GM12878 (cell line): ENCODE results near the gene TAF10. TPM values are rescaled to one million over a fixed set of nuclear protein-coding genes. Genes with fewer than 3 reads are reported as not detected.

Experiments
- ATAC-seq: fragments of 200-7000 bp; cut with Tn5 transposase; 3 replicates; pipeline ENCODE4 v1.9.1; 2020; ENCODE audit warnings: mild to moderate bottlenecking, moderate library complexity
- BruUV-seq: library from RNA; stranded (reverse); fragments of 400-500 nt; replicated peaks from 2 replicates; lab custom pipeline; 2021; lab: Mats Ljungman, UMichigan
- CTCF ChIA-PET: fragments of 300-600 bp; sonication (Branson Sonifier 250); formaldehyde crosslinking; extraction: SDS; loops from one replicate; lab custom pipeline; 2021; ENCODE audit warnings: inconsistent platforms; lab: Yijun Ruan, JAX
- POLR2A ChIA-PET: fragments of 350-600 bp; formaldehyde crosslinking; extraction: SDS; loops from one replicate; lab custom pipeline; 2021; ENCODE audit warnings: inconsistent platforms; lab: Charles Lee
- RAD21 ChIA-PET: fragments of 300-600 bp; sonication (Branson Sonifier 250); formaldehyde crosslinking; loops from one replicate; lab custom pipeline; 2023; ENCODE audit warnings: antibody characterized with exemption; ENCODE audit not compliant: unreplicated experiment; lab: Charles Lee
- SMC1A ChIA-PET: fragments of 300-600 bp; sonication (Branson Sonifier 250); formaldehyde crosslinking; loops from one replicate; lab custom pipeline; 2023; ENCODE audit not compliant: unreplicated experiment, uncharacterized antibody; lab: Charles Lee
- DNase-seq: peaks from one replicate; pipeline ENCODE4 v3.0.0-alpha.2; 2011; ENCODE audit warnings: low read depth, low spot score
- FAIRE-seq: peaks from 3 replicates; lab custom pipeline; 2011; peaks lifted over from hg19 to GRCh38; lab: Jason Lieb, UNC
- H2AFZ ChIP-seq: 2 replicates; pipeline ENCODE4 v1.6.0; 2011; ENCODE audit warnings: low read depth, low read length, control low read depth; ENCODE audit not compliant: control insufficient read depth
- H3K27ac ChIP-seq: 2 replicates; pipeline ENCODE4 v1.5.1; 2011; ENCODE audit warnings: control low read depth; ENCODE audit not compliant: control insufficient read depth, insufficient read depth
- H3K27me3 ChIP-seq, 2 experiments: replicated peaks in 1 of 2; 2 replicates each; pipeline versions ENCODE4 v1.6.0 to v1.6.1; 2011; ENCODE audit warnings: low read length in 1 of 2; ENCODE audit not compliant: control insufficient read depth in 2 of 2, insufficient read depth in 2 of 2
- H3K36me3 ChIP-seq, 2 experiments: 2 replicates each; pipeline ENCODE4 v1.5.1; 2011; ENCODE audit warnings: low read length in 1 of 2; ENCODE audit not compliant: control insufficient read depth in 2 of 2, insufficient read depth in 2 of 2
- H3K4me1 ChIP-seq: 2 replicates; pipeline ENCODE4 v1.6.1; 2011; ENCODE audit warnings: mild to moderate bottlenecking, low read length, moderate library complexity, mixed read lengths; ENCODE audit not compliant: control insufficient read depth, insufficient read depth
- H3K4me2 ChIP-seq: 2 replicates; pipeline ENCODE4 v1.6.0; 2011; ENCODE audit warnings: control low read depth; ENCODE audit not compliant: control insufficient read depth, insufficient read depth
- H3K4me3 ChIP-seq: fragments of 200-600 bp; sonication (generic); 2 replicates; pipeline ENCODE4 v1.5.1; 2016
- H3K79me2 ChIP-seq: 2 replicates; pipeline ENCODE4 v1.6.0; 2011; ENCODE audit warnings: low read length; ENCODE audit not compliant: control insufficient read depth, insufficient read depth
- H3K9ac ChIP-seq: 2 replicates; pipeline ENCODE4 v1.8.0; 2011; ENCODE audit warnings: low read length, control low read depth, mixed read lengths; ENCODE audit not compliant: control insufficient read depth, insufficient read depth
- H3K9me3 ChIP-seq: replicated peaks from 3 replicates; pipeline ENCODE4 v1.5.1; 2011; ENCODE audit warnings: mild to moderate bottlenecking, low read length; ENCODE audit not compliant: control insufficient read depth, insufficient read depth
- H4K20me1 ChIP-seq: 2 replicates; pipeline ENCODE4 v1.6.0; 2011; ENCODE audit not compliant: control insufficient read depth, insufficient read depth
- CBX5 ChIP-seq: sonication (generic); IDR thresholded peaks from 2 replicates; pipeline ENCODE4 v1.6.1; 2016; ENCODE audit warnings: low read depth, moderate library complexity, mild to moderate bottlenecking, inconsistent platforms
- EZH2 ChIP-seq: IDR thresholded peaks from 2 replicates; pipeline ENCODE4 v1.6.1; 2012; ENCODE audit warnings: low read depth, mild to moderate bottlenecking, control low read depth, inconsistent platforms, low read length, borderline replicate concordance; ENCODE audit not compliant: control insufficient read depth
- HCFC1 ChIP-seq: fragments of 150-350 bp; IDR thresholded peaks from 2 replicates; pipeline ENCODE4 v1.6.1; 2014; ENCODE audit warnings: low read length
- HDAC2 ChIP-seq: fragments of 200-600 bp; sonication (generic); IDR thresholded peaks from 2 replicates; pipeline ENCODE4 v1.6.1; 2017
- LARP7 ChIP-seq: fragments of 450-650 bp; IDR thresholded peaks from 2 replicates; pipeline ENCODE4 v1.6.1; 2017; ENCODE audit warnings: mild to moderate bottlenecking
- NFYA ChIP-seq: IDR thresholded peaks from 2 replicates; pipeline ENCODE4 v1.6.1; 2011; ENCODE audit warnings: low read depth, mild to moderate bottlenecking, low read length, improper control_type of control experiment, borderline replicate concordance
- PAX5 ChIP-seq: IDR thresholded peaks from 2 replicates; pipeline ENCODE4 v1.6.1; 2011; ENCODE audit warnings: low read depth, low read length, borderline replicate concordance
- RUNX3 ChIP-seq: IDR thresholded peaks from 2 replicates; pipeline ENCODE4 v1.6.1; 2012; ENCODE audit warnings: low read length, inconsistent platforms
- SMAD5 ChIP-seq: IDR thresholded peaks from 2 replicates; pipeline ENCODE4 v1.6.1; 2016; ENCODE audit warnings: antibody characterized with exemption, low read depth
- SMC3 ChIP-seq: IDR thresholded peaks from 2 replicates; pipeline ENCODE4 v1.6.1; 2011; ENCODE audit warnings: low read length, improper control_type of control experiment, borderline replicate concordance
- SUZ12 ChIP-seq: fragments of 200-600 bp; sonication (generic); IDR thresholded peaks from one replicate; pipeline ENCODE4 v1.6.1; 2018; ENCODE audit warnings: antibody characterized with exemption, mild to moderate bottlenecking; ENCODE audit not compliant: unreplicated experiment
- WGBS: methylation state at CpG from one replicate; pipeline ENCODE4 v1.1.6; 2016; ENCODE audit warnings: low lambda C conversion rate; ENCODE audit not compliant: insufficient replicate concordance, insufficient coverage; ENCODE audit errors: missing lambda C conversion rate; 5-methylcytosine and 5-hydroxymethylcytosine counted together
- in situ Hi-C: fragments of 300-500 bp; cut with MboI; formaldehyde crosslinking; loops from 9 replicates; pipeline ENCODE4 v1.14.3; 2018; ENCODE audit warnings: mixed read lengths
- intact Hi-C: fragments of 100-400 bp; cut with micrococcal nuclease; formaldehyde crosslinking; loops from one replicate; pipeline ENCODE4 v1.14.2; 2022; ENCODE audit not compliant: unreplicated experiment
- polyA plus RNA-seq, 11 experiments: library from polyadenylated mRNA; depleted of rRNA in 4 of 11; unstranded in 6 of 11; stranded (reverse) in 5 of 11; fragments of >200 nt; fragmentation: Nextera tagmentation in 4 of 11; fragmentation: Illumina TruSeq in 1 of 11; extraction: Ambion mirVana in 4 of 11; extraction: Trizol in 1 of 11; gene quantifications; 1 replicate in 1 of 11; 2 replicates in 10 of 11; pipeline versions ENCODE4 v1.2.1 to v1.2.3, GENCODE V29; 2011 to 2016; ENCODE audit warnings: inconsistent platforms in 2 of 11, missing spikeins in 2 of 11, low read depth in 1 of 11
- total RNA-seq, 4 experiments: library from RNA; depleted of rRNA in 3 of 4; stranded (reverse); fragments of >200 nt in 3 of 4; fragmentation: Illumina TruSeq in 1 of 4; extraction: Trizol in 1 of 4; gene quantifications; 2 replicates each; pipeline versions ENCODE4 v1.2.1 to v1.2.3, GENCODE V29; 2013 to 2021
- TF ChIP-seq, protein P1 (sequence below): fragments of 450-650 bp; IDR thresholded peaks from 2 replicates; pipeline ENCODE4 v1.6.1; 2017; ENCODE audit warnings: low read depth, mild to moderate bottlenecking, moderate library complexity
- TF ChIP-seq, protein P2 (sequence below): fragments of 150-350 bp; IDR thresholded peaks from 2 replicates; pipeline ENCODE4 v1.6.1; 2014; ENCODE audit warnings: mild to moderate bottlenecking, low read depth, low read length
- TF ChIP-seq, protein P3 (sequence below): fragments of 450-650 bp; IDR thresholded peaks from 2 replicates; pipeline ENCODE4 v1.6.1; 2017; ENCODE audit warnings: antibody characterized with exemption, mild to moderate bottlenecking, moderate library complexity

The TAF10 gene
- total and polyA plus RNA-seq, 10 of the 15 experiments (the other 5 are each of a cell fraction or from before 2014, with no cell fraction given) = 26.7 to 251 (median 149) TPM

DNA sequence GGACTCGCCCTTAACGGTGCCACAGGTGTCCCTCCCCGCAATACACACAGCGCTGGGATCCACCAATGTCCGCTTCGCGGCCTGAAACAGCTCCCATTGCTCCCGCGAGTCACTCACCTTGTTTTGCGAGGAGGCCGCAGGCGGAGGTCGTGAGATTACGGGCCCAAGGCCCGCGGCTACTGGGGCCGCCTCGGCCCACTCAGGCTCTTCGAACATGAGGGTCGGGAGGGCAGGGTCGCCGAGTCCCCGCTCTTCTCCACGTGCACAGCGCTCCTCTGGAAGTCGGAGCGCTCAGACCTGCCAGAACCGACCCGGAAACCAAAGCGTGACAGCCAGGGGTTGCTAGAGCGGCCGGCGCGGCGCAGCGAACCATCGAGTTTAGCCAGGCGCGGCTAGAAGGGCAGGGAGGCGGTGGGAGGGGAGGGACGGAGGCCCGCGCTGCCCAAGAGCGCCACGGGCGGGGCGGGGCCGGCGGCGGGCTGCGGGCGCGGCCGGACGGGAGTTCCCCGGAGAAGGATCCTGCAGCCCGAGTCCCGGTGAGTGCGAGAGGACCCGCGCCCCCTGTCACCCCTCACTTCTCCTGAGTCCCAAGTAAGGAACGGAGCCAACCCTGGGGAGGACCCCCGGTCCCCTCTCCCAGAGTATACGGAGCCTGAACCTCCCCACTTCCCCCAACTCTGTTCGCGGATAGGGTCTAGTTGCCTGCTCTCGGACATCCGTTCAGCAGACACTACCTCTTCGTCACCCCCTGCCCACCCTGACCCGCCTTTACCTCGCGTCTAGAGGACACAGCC is 8.5 kb downstream of the TAF10 start, which contains the start of the genes ILK and RRP8 (continued):
- TF ChIP-seq SMAD5 = peak; percentile 49; the same call in 1 of the 2 replicates
- TF ChIP-seq LARP7 = peak; percentile 71; the same call in 1 of the 2 replicates
- no peak for TF ChIP-seq SMC3
- TF ChIP-seq RUNX3 = peak; percentile 75
- TF ChIP-seq PAX5 = peak; percentile 69; the same call in 1 of the 2 replicates
- TF ChIP-seq, protein P1, sequence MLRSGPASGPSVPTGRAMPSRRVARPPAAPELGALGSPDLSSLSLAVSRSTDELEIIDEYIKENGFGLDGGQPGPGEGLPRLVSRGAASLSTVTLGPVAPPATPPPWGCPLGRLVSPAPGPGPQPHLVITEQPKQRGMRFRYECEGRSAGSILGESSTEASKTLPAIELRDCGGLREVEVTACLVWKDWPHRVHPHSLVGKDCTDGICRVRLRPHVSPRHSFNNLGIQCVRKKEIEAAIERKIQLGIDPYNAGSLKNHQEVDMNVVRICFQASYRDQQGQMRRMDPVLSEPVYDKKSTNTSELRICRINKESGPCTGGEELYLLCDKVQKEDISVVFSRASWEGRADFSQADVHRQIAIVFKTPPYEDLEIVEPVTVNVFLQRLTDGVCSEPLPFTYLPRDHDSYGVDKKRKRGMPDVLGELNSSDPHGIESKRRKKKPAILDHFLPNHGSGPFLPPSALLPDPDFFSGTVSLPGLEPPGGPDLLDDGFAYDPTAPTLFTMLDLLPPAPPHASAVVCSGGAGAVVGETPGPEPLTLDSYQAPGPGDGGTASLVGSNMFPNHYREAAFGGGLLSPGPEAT = peak; percentile 68
- peak; percentile 91; the same call in 1 of the 2 replicates for TF ChIP-seq CBX5
- peak; percentile 77 for TF ChIP-seq HCFC1

DNA sequence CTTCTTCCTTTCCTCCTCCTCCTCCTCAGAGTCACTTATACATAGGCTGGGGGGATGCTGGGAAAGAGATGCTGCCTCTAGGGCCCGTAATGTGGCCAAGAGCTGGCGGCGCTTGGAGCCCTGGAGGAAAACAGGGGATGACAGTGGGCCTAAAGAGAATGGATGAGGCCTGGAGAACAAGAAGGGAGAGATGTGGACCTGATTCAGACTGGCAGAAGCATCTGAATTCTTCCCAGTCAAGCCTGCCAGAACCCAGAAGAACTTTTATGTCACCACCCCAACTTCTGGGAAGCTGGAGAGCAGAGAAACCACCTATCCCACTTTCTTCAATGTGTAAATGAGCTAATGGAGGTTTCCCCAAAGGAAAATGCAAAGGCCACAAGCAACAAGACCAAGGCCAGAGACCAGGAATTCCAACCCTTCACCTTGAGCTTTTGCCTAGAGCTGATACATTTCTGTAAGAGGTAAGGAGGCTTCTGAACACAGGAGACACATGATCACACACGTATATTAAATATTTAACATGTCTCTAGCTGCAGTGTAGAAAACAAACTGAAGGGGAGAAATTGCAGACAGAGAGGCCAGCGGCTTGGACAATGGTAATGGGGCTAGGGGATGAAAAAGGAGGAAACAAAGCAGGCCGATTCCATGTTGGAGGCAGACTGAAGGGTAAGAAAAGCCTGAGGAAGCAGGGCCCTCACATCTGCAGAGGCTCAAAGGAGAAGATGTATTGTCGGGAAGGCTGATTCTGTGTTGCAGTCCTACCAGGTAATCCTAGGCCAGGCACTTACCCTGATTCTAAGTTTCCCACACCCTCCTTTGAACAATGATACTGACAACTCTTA is 9.7 kb downstream of the TAF10 start:
- FAIRE-seq = no peak
- peak overlapping the region; percentile 96 for H3K4me3 ChIP-seq
- H3K27me3 ChIP-seq = no peaks in the 10 kb centered on the region
- ChIA-PET SMC1A (interaction anchor here (0.7 to 6.2 kb wide), 5 partner anchors 15 to 223 kb away, joined by 3 to 57 read pairs (median 6); partner anchors contain the start of gene MRPL17), POLR2A (interaction anchor here (0.6 to 2.2 kb wide), 4 partner anchors 9 to 1079 kb away, joined by 3 to 29 read pairs (median 6); partner anchors contain the start of genes MRPL17 and TPP1), CTCF (interaction anchor here (0.9 to 2.2 kb wide), 6 partner anchors 8 to 104 kb away, joined by 3 to 9 read pairs (median 3); partner anchors contain the start of genes MRPL17 and TPP1), RAD21 (interaction anchor here (0.7 to 4.8 kb wide), 5 partner anchors 9 to 223 kb away, joined by 3 to 60 read pairs (median 9); partner anchors contain the start of genes MRPL17, TAF10 and TPP1)
- intact Hi-C loops = loop anchor here (2.0 to 10.0 kb wide), 2 partner anchors 72 to 218 kb away; no protein-coding TSS in a partner anchor
- no peak for DNase-seq
- TSS peak; percentile 62 for BruUV-seq
- peaks cover 17% of the 10 kb centered on the region for H3K4me1 ChIP-seq
- no peaks in the 10 kb centered on the region for H4K20me1 ChIP-seq
- in situ Hi-C loops = no loop called here
- peak overlapping the region; percentile 85 for H3K27ac ChIP-seq
- no peak overlapping the region for H2AFZ ChIP-seq
- 54% methylated on average over 7 of the region's 7 CpGs for WGBS
- peaks cover 10 to 18% of the 10 kb centered on the region in 2 experiments for H3K36me3 ChIP-seq
- H3K4me2 ChIP-seq = peak overlapping the region; percentile 96
- peak overlapping the region; percentile 87 for H3K9ac ChIP-seq
- H3K9me3 ChIP-seq = no peaks in the 10 kb centered on the region
- no peak for ATAC-seq
- H3K79me2 ChIP-seq = peaks cover 71% of the 10 kb centered on the region
- TF ChIP-seq EZH2 (no peak), NFYA (no peak), HDAC2 (no peak), SUZ12 (no peak)
- TF ChIP-seq, protein P2, sequence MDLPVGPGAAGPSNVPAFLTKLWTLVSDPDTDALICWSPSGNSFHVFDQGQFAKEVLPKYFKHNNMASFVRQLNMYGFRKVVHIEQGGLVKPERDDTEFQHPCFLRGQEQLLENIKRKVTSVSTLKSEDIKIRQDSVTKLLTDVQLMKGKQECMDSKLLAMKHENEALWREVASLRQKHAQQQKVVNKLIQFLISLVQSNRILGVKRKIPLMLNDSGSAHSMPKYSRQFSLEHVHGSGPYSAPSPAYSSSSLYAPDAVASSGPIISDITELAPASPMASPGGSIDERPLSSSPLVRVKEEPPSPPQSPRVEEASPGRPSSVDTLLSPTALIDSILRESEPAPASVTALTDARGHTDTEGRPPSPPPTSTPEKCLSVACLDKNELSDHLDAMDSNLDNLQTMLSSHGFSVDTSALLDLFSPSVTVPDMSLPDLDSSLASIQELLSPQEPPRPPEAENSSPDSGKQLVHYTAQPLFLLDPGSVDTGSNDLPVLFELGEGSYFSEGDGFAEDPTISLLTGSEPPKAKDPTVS = no peak
- TF ChIP-seq, protein P3, sequence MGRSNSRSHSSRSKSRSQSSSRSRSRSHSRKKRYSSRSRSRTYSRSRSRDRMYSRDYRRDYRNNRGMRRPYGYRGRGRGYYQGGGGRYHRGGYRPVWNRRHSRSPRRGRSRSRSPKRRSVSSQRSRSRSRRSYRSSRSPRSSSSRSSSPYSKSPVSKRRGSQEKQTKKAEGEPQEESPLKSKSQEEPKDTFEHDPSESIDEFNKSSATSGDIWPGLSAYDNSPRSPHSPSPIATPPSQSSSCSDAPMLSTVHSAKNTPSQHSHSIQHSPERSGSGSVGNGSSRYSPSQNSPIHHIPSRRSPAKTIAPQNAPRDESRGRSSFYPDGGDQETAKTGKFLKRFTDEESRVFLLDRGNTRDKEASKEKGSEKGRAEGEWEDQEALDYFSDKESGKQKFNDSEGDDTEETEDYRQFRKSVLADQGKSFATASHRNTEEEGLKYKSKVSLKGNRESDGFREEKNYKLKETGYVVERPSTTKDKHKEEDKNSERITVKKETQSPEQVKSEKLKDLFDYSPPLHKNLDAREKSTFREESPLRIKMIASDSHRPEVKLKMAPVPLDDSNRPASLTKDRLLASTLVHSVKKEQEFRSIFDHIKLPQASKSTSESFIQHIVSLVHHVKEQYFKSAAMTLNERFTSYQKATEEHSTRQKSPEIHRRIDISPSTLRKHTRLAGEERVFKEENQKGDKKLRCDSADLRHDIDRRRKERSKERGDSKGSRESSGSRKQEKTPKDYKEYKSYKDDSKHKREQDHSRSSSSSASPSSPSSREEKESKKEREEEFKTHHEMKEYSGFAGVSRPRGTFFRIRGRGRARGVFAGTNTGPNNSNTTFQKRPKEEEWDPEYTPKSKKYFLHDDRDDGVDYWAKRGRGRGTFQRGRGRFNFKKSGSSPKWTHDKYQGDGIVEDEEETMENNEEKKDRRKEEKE = no peak
